ENCODE measurements around the gene NID2. TPM values are rescaled to one million over a fixed set of nuclear protein-coding genes. Genes with fewer than 3 reads are reported as not detected.

Gene NID2
- total and polyA plus RNA-seq, 2 of the 4 experiments (the other 2 are of a cell fraction): 101 to 303 TPM

DNA sequence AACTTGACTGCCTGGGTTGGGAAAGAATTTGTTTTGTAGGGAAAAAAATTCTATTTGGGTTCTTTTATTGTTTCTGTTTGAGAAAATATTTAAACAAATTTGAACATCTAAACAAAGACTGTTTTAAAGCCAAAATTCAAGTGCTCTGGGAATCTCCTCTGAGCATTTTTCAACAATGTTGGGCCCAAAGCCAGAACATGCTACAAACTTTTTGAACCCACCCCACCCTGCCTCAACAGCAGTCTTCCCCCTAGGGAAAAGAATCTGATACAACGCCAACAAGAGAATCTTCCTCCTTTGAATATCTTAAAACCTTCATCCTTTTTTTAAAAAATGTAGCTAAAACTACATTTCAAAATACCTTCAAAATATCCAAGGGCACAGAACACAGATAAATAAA, 20.4 kb upstream of the NID2 start:
- Histone ChIP-seq H4K5ac (ENCODE audit: low read depth, low read length) (0 out of 2 replicates have a peak overlapping the region, but pooled peaks have one; percentile 68), H2BK120ac (ENCODE audit: low read depth, low read length) (peak overlapping the region; percentile 55; the same call in 1 of the 2 replicates), H3K79me1 (ENCODE audit: low read depth in 1 of 2, low read length in 2 of 2) (no peaks in the 10 kb centered on the region), H2AFZ (replicated peaks; ENCODE audit: low read length, poor library complexity) (no peak overlapping the region), H3K27ac (ENCODE audit: insufficient read depth, low read length) (no peak overlapping the region), H3K4me3 (ENCODE audit: insufficient read depth, low read depth, low read length) (no peak overlapping the region), H2AK5ac (ENCODE audit: low read depth, low read length) (no peak overlapping the region), H3K9ac (ENCODE audit: low read depth, low read length) (no peak overlapping the region), H2BK5ac (ENCODE audit: low read depth, low read length, poor library complexity, severe bottlenecking) (no peak overlapping the region), H3K4ac (ENCODE audit: low read depth, low read length) (no peak overlapping the region), H3K4me1 (ENCODE audit: control insufficient read depth, insufficient read depth, low read length) (peaks cover 10% of the 10 kb centered on the region), H3K23ac (ENCODE audit: low read depth, low read length) (no peak overlapping the region), H2AK9ac (replicated peaks; ENCODE audit: low read depth, low read length, poor library complexity) (no peak overlapping the region), H3K36me3 (ENCODE audit: control insufficient read depth, insufficient read depth, low read length) (no peaks in the 10 kb centered on the region), H3K14ac (replicated peaks; ENCODE audit: low read depth, low read length) (no peak overlapping the region), H4K91ac (ENCODE audit: insufficient read depth, low read depth, low read length) (no peak overlapping the region), H4K8ac (ENCODE audit: low read depth in 2 of 2, low read length in 2 of 2) (no peak overlapping the region), H4K20me1 (ENCODE audit: insufficient read depth, low read length) (no peaks in the 10 kb centered on the region), H3K4me2 (ENCODE audit: low read depth, low read length) (no peak overlapping the region; the same call in 1 of the 2 replicates), H2BK20ac (ENCODE audit: low read depth, low read length) (no peak overlapping the region), H3K56ac (ENCODE audit: extremely low read depth, insufficient read depth, low read length) (no peak overlapping the region), H3K9me1 (ENCODE audit: insufficient read depth, low read length) (no peaks in the 10 kb centered on the region), H2BK15ac (ENCODE audit: low read depth, low read length) (no peak overlapping the region), H3K27me3 (ENCODE audit: control insufficient read depth, insufficient read depth, low read length) (no peaks in the 10 kb centered on the region), H3K18ac (ENCODE audit: low read depth, low read length) (peak overlapping the region; percentile 97; the same call in 1 of the 2 replicates), H3K9me3 (ENCODE audit: control insufficient read depth, insufficient read depth, low read length) (peaks cover 3% of the 10 kb centered on the region; the same call in 1 of the 2 replicates)
- ChIA-PET POLR2A (ENCODE audit: unreplicated experiment) (no interaction called here), CTCF (no interaction called here)
- in situ Hi-C loops (cut with MboI; ENCODE audit: low sequenced_read_pairs): no loop called here
- no CpG with 5 or more reads among the region's 1 CpG for WGBS, 2 experiments (ENCODE audit: extremely low coverage in 2 of 2, insufficient read length in 1 of 2)
- no peak for TF ChIP-seq POLR2A (IDR thresholded peaks at IDR 0.05; ENCODE audit: low read depth, low read length)
- no peak for TF ChIP-seq BHLHE40 (IDR thresholded peaks at IDR 0.05; ENCODE audit: low read depth, low read length)
- TF ChIP-seq, protein P1, sequence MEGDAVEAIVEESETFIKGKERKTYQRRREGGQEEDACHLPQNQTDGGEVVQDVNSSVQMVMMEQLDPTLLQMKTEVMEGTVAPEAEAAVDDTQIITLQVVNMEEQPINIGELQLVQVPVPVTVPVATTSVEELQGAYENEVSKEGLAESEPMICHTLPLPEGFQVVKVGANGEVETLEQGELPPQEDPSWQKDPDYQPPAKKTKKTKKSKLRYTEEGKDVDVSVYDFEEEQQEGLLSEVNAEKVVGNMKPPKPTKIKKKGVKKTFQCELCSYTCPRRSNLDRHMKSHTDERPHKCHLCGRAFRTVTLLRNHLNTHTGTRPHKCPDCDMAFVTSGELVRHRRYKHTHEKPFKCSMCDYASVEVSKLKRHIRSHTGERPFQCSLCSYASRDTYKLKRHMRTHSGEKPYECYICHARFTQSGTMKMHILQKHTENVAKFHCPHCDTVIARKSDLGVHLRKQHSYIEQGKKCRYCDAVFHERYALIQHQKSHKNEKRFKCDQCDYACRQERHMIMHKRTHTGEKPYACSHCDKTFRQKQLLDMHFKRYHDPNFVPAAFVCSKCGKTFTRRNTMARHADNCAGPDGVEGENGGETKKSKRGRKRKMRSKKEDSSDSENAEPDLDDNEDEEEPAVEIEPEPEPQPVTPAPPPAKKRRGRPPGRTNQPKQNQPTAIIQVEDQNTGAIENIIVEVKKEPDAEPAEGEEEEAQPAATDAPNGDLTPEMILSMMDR (conservative IDR thresholded peaks at IDR 0.05; ENCODE audit: low read depth, low read length): no peak
- TF ChIP-seq SMC3 (IDR thresholded peaks at IDR 0.05; ENCODE audit: low read depth, low read length): no peak
- no peak for TF ChIP-seq RFX5 (IDR thresholded peaks at IDR 0.05; ENCODE audit: low read depth, low read length)
- no peak for TF ChIP-seq CHD1 (IDR thresholded peaks at IDR 0.05; ENCODE audit: low read depth, low read length)
- no peak for TF ChIP-seq CEBPB (IDR thresholded peaks at IDR 0.05; ENCODE audit: low read depth, low read length)
- no peak for TF ChIP-seq MXI1 (IDR thresholded peaks at IDR 0.05; ENCODE audit: borderline replicate concordance, low read depth, low read length)
- no peak for TF ChIP-seq MAZ (IDR thresholded peaks at IDR 0.05; ENCODE audit: borderline replicate concordance, low read depth, low read length)
- TF ChIP-seq, protein P2, sequence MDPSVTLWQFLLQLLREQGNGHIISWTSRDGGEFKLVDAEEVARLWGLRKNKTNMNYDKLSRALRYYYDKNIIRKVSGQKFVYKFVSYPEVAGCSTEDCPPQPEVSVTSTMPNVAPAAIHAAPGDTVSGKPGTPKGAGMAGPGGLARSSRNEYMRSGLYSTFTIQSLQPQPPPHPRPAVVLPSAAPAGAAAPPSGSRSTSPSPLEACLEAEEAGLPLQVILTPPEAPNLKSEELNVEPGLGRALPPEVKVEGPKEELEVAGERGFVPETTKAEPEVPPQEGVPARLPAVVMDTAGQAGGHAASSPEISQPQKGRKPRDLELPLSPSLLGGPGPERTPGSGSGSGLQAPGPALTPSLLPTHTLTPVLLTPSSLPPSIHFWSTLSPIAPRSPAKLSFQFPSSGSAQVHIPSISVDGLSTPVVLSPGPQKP (IDR thresholded peaks at IDR 0.05; ENCODE audit: borderline replicate concordance, low read depth, low read length): no peak
- no peak for TF ChIP-seq RAD21 (IDR thresholded peaks at IDR 0.05; ENCODE audit: low read length)
- TF ChIP-seq FOS (IDR thresholded peaks at IDR 0.05; ENCODE audit: low read depth, low read length): no peak
- TF ChIP-seq MAFK (IDR thresholded peaks at IDR 0.05; ENCODE audit: low read depth, low read length): no peak
- TF ChIP-seq NFE2L2 (IDR thresholded peaks at IDR 0.05; ENCODE audit: low read depth, low read length): no peak
- TF ChIP-seq, protein P3, sequence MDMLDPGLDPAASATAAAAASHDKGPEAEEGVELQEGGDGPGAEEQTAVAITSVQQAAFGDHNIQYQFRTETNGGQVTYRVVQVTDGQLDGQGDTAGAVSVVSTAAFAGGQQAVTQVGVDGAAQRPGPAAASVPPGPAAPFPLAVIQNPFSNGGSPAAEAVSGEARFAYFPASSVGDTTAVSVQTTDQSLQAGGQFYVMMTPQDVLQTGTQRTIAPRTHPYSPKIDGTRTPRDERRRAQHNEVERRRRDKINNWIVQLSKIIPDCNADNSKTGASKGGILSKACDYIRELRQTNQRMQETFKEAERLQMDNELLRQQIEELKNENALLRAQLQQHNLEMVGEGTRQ (IDR thresholded peaks at IDR 0.05; ENCODE audit: low read depth, low read length): no peak
- no peak for TF ChIP-seq RCOR1 (IDR thresholded peaks at IDR 0.05; ENCODE audit: insufficient replicate concordance, low read length)
- dilution Hi-C loops (cut with HindIII; ENCODE audit: low sequenced_read_pairs, unreplicated experiment): no loop called here
- BruUV-seq (replicated peaks): no TSS peak
- ATAC-seq (ENCODE audit: low read depth) (no peak), DNase-seq (no peak)
- intact Hi-C loops (cut with micrococcal nuclease): no loop called here
